PC-3 (cell line): Measurements from ENCODE around the gene TMEM51.

Experiments used
- CTCF ChIP-seq: fragments of 300-600 bp; sonication (generic); conservative IDR thresholded peaks from 2 replicates; pipeline ENCODE4 v1.5.1; 2017; ENCODE audit warnings: antibody characterized with exemption, low read depth, mild to moderate bottlenecking, low read length
- EZH2 ChIP-seq: fragments of 300-600 bp; sonication (generic); IDR thresholded peaks from one replicate; pipeline ENCODE4 v1.6.1; 2017; ENCODE audit warnings: antibody characterized with exemption, mild to moderate bottlenecking, low read length; ENCODE audit not compliant: unreplicated experiment
- EZH2phosphoT487 ChIP-seq: fragments of 300-600 bp; sonication (generic); IDR thresholded peaks from 2 replicates; pipeline ENCODE4 v1.6.1; 2018; ENCODE audit warnings: mild to moderate bottlenecking, antibody characterized with exemption, low read length, borderline replicate concordance

- TF ChIP-seq EZH2 (no peak), CTCF (no peak), EZH2phosphoT487 (no peak)
Observed at GRCh38 chr1:15113146-15113545, 40.4 kb upstream of the TMEM51 start.
